HG03439 (cell line): Measurements from ENCODE around the gene SENP1.

Experiments
- ATAC-seq: cut with Tn5 transposase; IDR thresholded peaks from one replicate; pipeline ENCODE4 v1.9.1; 2021; ENCODE audit warnings: mild to moderate bottlenecking, moderate library complexity; ENCODE audit not compliant: unreplicated experiment

The SENP1 gene

GRCh38 chr12:48019639-48020265, 86.1 kb downstream of the SENP1 start:
- ATAC-seq, result no peak

GRCh38 chr12:48018618-48018995, 87.3 kb downstream of the SENP1 start:
- no peak for ATAC-seq

- no peak for ATAC-seq
Observed at GRCh38 chr12:48017921-48018617, 87.8 kb downstream of the SENP1 start.

- no peak for ATAC-seq
Observed at GRCh38 chr12:48017496-48017895, 88.4 kb downstream of the SENP1 start.

- no peak for ATAC-seq
Observed at GRCh38 chr12:48016373-48017020, 89.4 kb downstream of the SENP1 start.

GRCh38 chr12:48015954-48016353, 89.9 kb downstream of the SENP1 start:
- ATAC-seq, result no peak

- ATAC-seq, result no peak
Observed at GRCh38 chr12:48015129-48015528, 90.8 kb downstream of the SENP1 start.

GRCh38 chr12:48013287-48013686, 92.6 kb downstream of the SENP1 start:
- ATAC-seq, result no peak

- no peak for ATAC-seq
Observed at GRCh38 chr12:48012070-48012469, 93.8 kb downstream of the SENP1 start.

- no peak for ATAC-seq
Observed at GRCh38 chr12:48010366-48010970, 95.4 kb downstream of the SENP1 start.

- ATAC-seq, result no peak
Observed at GRCh38 chr12:48009471-48009870, 96.4 kb downstream of the SENP1 start.

- no peak for ATAC-seq
Observed at GRCh38 chr12:48008950-48009349, 96.9 kb downstream of the SENP1 start.

GRCh38 chr12:48008349-48008748, 97.5 kb downstream of the SENP1 start:
- ATAC-seq, result no peak

- ATAC-seq, result no peak
Observed at GRCh38 chr12:48007206-48007605, 98.7 kb downstream of the SENP1 start.

- ATAC-seq, result no peak
Observed at GRCh38 chr12:48005750-48006021, 100.2 kb downstream of the SENP1 start.

- no peak for ATAC-seq
Observed at GRCh38 chr12:48005001-48005749, 100.7 kb downstream of the SENP1 start.

GRCh38 chr12:48004053-48004941, 101.6 kb downstream of the SENP1 start, which contains the start of gene COL2A1:
COL2A1 (minus strand) TSS chr12:48004476; CDS start chr12:48004321, 155 bp downstream.
- no peak for ATAC-seq

GRCh38 chr12:48003226-48004052, 102.4 kb downstream of the SENP1 start:
- ATAC-seq, result no peak

- no peak for ATAC-seq
Observed at GRCh38 chr12:48002773-48003218, 103.1 kb downstream of the SENP1 start.
